CD4-positive, alpha-beta T cell (primary cell): ENCODE data around the gene IKBKE. TPM values are rescaled to one million over a fixed set of nuclear protein-coding genes. Genes with fewer than 3 reads are reported as not detected.

Source experiments
- ATAC-seq: fragments of 200-7000 bp; cut with Tn5 transposase; one replicate; pipeline ENCODE4 v1.10.0; 2022; ENCODE audit warnings: mild to moderate bottlenecking; ENCODE audit not compliant: poor library complexity
- CTCF ChIA-PET: fragments of 350-600 bp; sonication (Branson Sonifier 250); formaldehyde crosslinking; loops from one replicate; lab custom pipeline; 2021; ENCODE audit warnings: antibody characterized with exemption, inconsistent platforms; lab: Charles Lee
- POLR2A ChIA-PET: fragments of 350-600 bp; sonication (Branson Sonifier 250); formaldehyde crosslinking; loops from one replicate; lab custom pipeline; 2021; ENCODE audit warnings: antibody characterized with exemption, inconsistent platforms; lab: Charles Lee
- DNase-seq, 14 experiments: peaks; one replicate each; pipeline ENCODE4 v3.0.0-alpha.2; 2013 to 2020; ENCODE audit warnings: mixed read lengths in 2 of 14
- H3K27ac ChIP-seq, 2 donors: one replicate each; pipeline versions ENCODE4 v1.5.1 to v1.7.0; 2013; ENCODE audit warnings: low read length in 2 of 2, low read depth in 1 of 2, mild to moderate bottlenecking in 1 of 2
- H3K27me3 ChIP-seq, 2 experiments: 1 replicate in 1 of 2; 2 replicates in 1 of 2; pipeline versions ENCODE4 v1.6.1 to v1.7.0; 2013; ENCODE audit warnings: low read length in 2 of 2, control low read depth in 1 of 2, mild to moderate bottlenecking in 1 of 2, moderate library complexity in 1 of 2; ENCODE audit not compliant: insufficient read depth in 2 of 2, control insufficient read depth in 1 of 2
- H3K36me3 ChIP-seq: one replicate; pipeline ENCODE4 v1.6.1; 2013; ENCODE audit warnings: low read length, control low read depth; ENCODE audit not compliant: insufficient read depth
- H3K4me1 ChIP-seq: one replicate; pipeline ENCODE4 v1.6.1; 2013; ENCODE audit warnings: low read length, control low read depth; ENCODE audit not compliant: insufficient read depth
- H3K4me3 ChIP-seq: one replicate; pipeline ENCODE4 v1.5.1; 2013; ENCODE audit warnings: mild to moderate bottlenecking, low read length, moderate library complexity
- H3K9me3 ChIP-seq, 2 experiments: 1 replicate in 1 of 2; 2 replicates in 1 of 2; pipeline versions ENCODE4 v1.6.1 to v1.7.0; 2013; ENCODE audit warnings: low read length in 2 of 2, mild to moderate bottlenecking in 2 of 2, control low read depth in 1 of 2, moderate library complexity in 1 of 2; ENCODE audit not compliant: control insufficient read depth in 1 of 2, insufficient read depth in 1 of 2
- H3K27ac Mint-ChIP-seq: one replicate; pipeline ENCODE4 v1.8.0; 2020; ENCODE audit warnings: mixed read lengths
- H3K27me3 Mint-ChIP-seq: one replicate; pipeline ENCODE4 v1.8.0; 2021; ENCODE audit warnings: mixed read lengths
- H3K36me3 Mint-ChIP-seq: one replicate; pipeline ENCODE4 v1.8.0; 2021; ENCODE audit warnings: low read depth, mixed read lengths
- H3K4me1 Mint-ChIP-seq: one replicate; pipeline ENCODE4 v1.8.0; 2021; ENCODE audit warnings: low read depth, mixed read lengths
- H3K4me3 Mint-ChIP-seq: one replicate; pipeline ENCODE4 v1.8.0; 2020; ENCODE audit warnings: mild to moderate bottlenecking, mixed read lengths
- H3K9me3 Mint-ChIP-seq: one replicate; pipeline ENCODE4 v1.8.0; 2020; ENCODE audit warnings: mixed read lengths
- intact Hi-C, 2 experiments: fragments of 100-400 bp; cut with DNase I in 1 of 2; cut with micrococcal nuclease in 1 of 2; formaldehyde crosslinking; loops; one replicate each; pipeline versions ENCODE4 v1.15.1 to v1.9.0; 2023 to 2025; cut with DNase I, micrococcal nuclease
- total RNA-seq, 174 experiments: library from RNA in 2 of 174; stranded (reverse) in 2 of 174; gene quantifications; one replicate each; pipeline ENCODE4 v1.2.3 and lab custom pipeline; 2021 to 2026
- TF ChIP-seq, protein P1 (sequence below): fragments of 200-600 bp; IDR thresholded peaks from one replicate; pipeline ENCODE4 v1.8.0; 2022; ENCODE audit warnings: antibody characterized with exemption, mild to moderate bottlenecking

The IKBKE gene
- total RNA-seq, 2 experiments from 2014 or later, result 27.9 to 29.8 TPM

- Mint-ChIP-seq H3K4me3 (no peak overlapping the region), H3K9me3 (no peaks in the 10 kb centered on the region), H3K4me1 (peaks cover 15% of the 10 kb centered on the region), H3K36me3 (peaks cover 84% of the 10 kb centered on the region), H3K27ac (no peak overlapping the region), H3K27me3 (no peaks in the 10 kb centered on the region)
- no peak overlapping the region for H3K4me3 ChIP-seq
- ATAC-seq, result no peak
- DNase-seq, result no peak
- H3K4me1 ChIP-seq, result peaks cover 19% of the 10 kb centered on the region
- intact Hi-C loops, result loop anchor here (1.0 to 10.0 kb wide), 7 partner anchors 16 to 506 kb away; no protein-coding TSS in a partner anchor
- TF ChIP-seq, protein P1, sequence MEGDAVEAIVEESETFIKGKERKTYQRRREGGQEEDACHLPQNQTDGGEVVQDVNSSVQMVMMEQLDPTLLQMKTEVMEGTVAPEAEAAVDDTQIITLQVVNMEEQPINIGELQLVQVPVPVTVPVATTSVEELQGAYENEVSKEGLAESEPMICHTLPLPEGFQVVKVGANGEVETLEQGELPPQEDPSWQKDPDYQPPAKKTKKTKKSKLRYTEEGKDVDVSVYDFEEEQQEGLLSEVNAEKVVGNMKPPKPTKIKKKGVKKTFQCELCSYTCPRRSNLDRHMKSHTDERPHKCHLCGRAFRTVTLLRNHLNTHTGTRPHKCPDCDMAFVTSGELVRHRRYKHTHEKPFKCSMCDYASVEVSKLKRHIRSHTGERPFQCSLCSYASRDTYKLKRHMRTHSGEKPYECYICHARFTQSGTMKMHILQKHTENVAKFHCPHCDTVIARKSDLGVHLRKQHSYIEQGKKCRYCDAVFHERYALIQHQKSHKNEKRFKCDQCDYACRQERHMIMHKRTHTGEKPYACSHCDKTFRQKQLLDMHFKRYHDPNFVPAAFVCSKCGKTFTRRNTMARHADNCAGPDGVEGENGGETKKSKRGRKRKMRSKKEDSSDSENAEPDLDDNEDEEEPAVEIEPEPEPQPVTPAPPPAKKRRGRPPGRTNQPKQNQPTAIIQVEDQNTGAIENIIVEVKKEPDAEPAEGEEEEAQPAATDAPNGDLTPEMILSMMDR, result no peak
- H3K36me3 ChIP-seq, result peaks cover 96% of the 10 kb centered on the region
- no peak overlapping the region for H3K27ac ChIP-seq
- ChIA-PET CTCF (interaction anchor here (0.8 to 2.7 kb wide), 11 partner anchors 14 to 329 kb away, joined by 3 to 22 read pairs (median 5); partner anchors contain the start of genes DYRK3 and EIF2D), POLR2A (interaction anchor here (1.2 to 1.8 kb wide), 4 partner anchors 9 to 185 kb away, joined by 3 to 21 read pairs (median 6); partner anchors contain the start of gene IKBKE)
- H3K9me3 ChIP-seq, result no peaks in the 10 kb centered on the region
- no peaks in the 10 kb centered on the region for H3K27me3 ChIP-seq
Measured at GRCh38 chr1:206478746-206479145, 8.5 kb downstream of the IKBKE start.

DNA sequence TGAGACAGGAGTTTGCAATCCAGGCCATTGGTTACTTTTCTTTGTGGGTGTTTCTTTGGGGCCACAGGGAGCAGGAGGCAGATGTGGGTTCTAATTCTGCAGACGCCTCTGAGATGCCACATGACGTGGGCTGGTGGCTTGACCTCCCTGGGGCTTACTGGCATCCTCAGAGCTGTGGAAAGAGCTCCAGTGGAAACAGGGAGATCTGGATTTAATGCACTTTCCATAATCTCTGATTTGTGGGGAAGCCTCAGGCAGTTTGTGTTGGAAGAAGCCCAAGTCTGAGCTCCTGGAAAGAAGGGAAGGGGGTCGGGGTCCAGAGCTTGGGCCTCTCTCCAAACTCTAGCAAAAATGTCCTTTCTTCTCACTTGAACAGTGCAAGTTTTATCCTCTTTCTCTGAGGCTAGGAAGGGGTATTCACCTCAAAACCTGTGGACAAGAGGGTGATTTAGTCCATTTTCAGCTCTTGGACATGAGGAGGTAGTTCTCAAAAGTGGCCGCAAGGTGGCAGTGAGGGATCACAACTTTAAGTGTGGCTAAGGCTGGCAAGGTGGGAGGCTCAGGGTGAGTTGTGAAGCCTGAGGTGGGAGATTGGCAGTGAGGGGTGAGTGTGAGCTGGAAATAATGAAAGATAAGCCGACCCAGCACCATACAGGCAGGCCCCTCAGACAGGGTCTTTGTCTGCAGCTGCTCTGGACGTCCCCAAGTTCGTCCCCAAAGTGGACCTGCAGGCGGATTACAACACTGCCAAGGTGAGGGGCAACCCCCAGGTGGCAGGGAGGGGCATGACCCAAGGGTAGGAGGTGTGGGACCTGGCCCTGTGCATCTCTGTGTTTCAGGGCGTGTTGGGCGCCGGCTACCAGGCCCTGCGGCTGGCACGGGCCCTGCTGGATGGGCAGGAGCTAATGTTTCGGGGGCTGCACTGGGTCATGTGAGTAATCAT is 9.2 kb downstream of the IKBKE start:
- peaks cover 82% of the 10 kb centered on the region for H3K36me3 Mint-ChIP-seq
- no peak overlapping the region for H3K4me3 ChIP-seq
- DNase-seq, result peak; percentile 46 to 84 (median 60)
- TF ChIP-seq, protein P1, result peak; percentile 73
- peak overlapping the region; percentile 23 for H3K27ac Mint-ChIP-seq
- no peaks in the 10 kb centered on the region for H3K9me3 Mint-ChIP-seq
- H3K27ac ChIP-seq, result no peak overlapping the region
- H3K27me3 ChIP-seq, result no peaks in the 10 kb centered on the region
- H3K27me3 Mint-ChIP-seq, result no peaks in the 10 kb centered on the region
- POLR2A ChIA-PET, result interaction anchor here (0.7 to 1.8 kb wide), 8 partner anchors 9 to 185 kb away, joined by 3 to 21 read pairs (median 4); partner anchors contain the start of genes EIF2D and IKBKE
- intact Hi-C loops, result loop anchor here (1.0 to 10.0 kb wide), 7 partner anchors 17 to 505 kb away; no protein-coding TSS in a partner anchor
- no peaks in the 10 kb centered on the region for H3K9me3 ChIP-seq
- no peak overlapping the region for H3K4me3 Mint-ChIP-seq
- ATAC-seq, result peak; percentile 93
- CTCF ChIA-PET, result interaction anchor here (0.6 to 2.7 kb wide), 25 partner anchors 9 to 502 kb away, joined by 3 to 22 read pairs (median 4); partner anchors contain the start of genes DYRK3, EIF2D and IKBKE
- H3K36me3 ChIP-seq, result peaks cover 94% of the 10 kb centered on the region
- peaks cover 15% of the 10 kb centered on the region for H3K4me1 Mint-ChIP-seq
- H3K4me1 ChIP-seq, result peaks cover 13% of the 10 kb centered on the region

DNA sequence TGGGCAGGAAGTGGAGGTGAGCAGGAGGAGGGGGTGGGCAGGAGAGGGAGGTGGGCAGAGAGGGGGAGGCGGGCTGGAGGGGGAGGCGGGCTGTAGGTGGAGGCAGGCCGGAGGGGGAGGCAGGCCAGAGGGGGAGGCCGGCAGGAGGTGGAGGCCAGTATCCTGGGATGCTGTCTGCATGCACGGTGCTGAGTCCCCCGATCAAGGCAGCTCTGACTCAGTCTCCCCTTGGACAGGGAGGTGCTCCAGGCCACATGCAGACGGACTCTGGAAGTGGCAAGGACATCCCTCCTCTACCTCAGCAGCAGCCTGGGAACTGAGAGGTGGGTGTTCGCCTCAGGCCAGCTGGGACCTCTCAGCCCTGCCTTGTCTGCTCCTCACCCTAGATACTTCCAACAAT is 9.9 kb downstream of the IKBKE start:
- peaks cover 15% of the 10 kb centered on the region for H3K4me1 Mint-ChIP-seq

More for the DNA sequence above, 9.9 kb downstream of the IKBKE start:
- H3K9me3 Mint-ChIP-seq, result no peaks in the 10 kb centered on the region
- ATAC-seq, result no peak
- peaks cover 81% of the 10 kb centered on the region for H3K36me3 Mint-ChIP-seq
- TF ChIP-seq, protein P1, result no peak
- Histone ChIP-seq H3K27me3 (no peaks in the 10 kb centered on the region), H3K27ac (no peak overlapping the region), H3K9me3 (no peaks in the 10 kb centered on the region), H3K36me3 (peaks cover 94% of the 10 kb centered on the region), H3K4me1 (peaks cover 8% of the 10 kb centered on the region), H3K4me3 (no peak overlapping the region)
- no peaks in the 10 kb centered on the region for H3K27me3 Mint-ChIP-seq
- intact Hi-C loops, result no loop called here
- POLR2A ChIA-PET, result interaction anchor here (1.3 to 1.8 kb wide), 3 partner anchors 10 to 132 kb away, joined by 3 to 21 read pairs (median 7); partner anchors contain the start of genes EIF2D and IKBKE
- H3K4me3 Mint-ChIP-seq, result no peak overlapping the region
- no peak overlapping the region for H3K27ac Mint-ChIP-seq
- DNase-seq, result no peak
- CTCF ChIA-PET, result interaction anchor here (1.2 to 2.7 kb wide), 9 partner anchors 10 to 327 kb away, joined by 3 to 22 read pairs (median 5); no protein-coding TSS in a partner anchor
